HG03342 (cell line): ENCODE measurements around the gene ZFP37.
"Not testable (repeated sequence)": the region's sequence is repeated elsewhere in the genome, so short reads cannot be mapped to it uniquely, and the experiment has no call there.

Experiments used
- ATAC-seq: cut with Tn5 transposase; IDR thresholded peaks from one replicate; pipeline ENCODE4 v1.9.1; 2021; ENCODE audit warnings: mild to moderate bottlenecking, moderate library complexity; ENCODE audit not compliant: unreplicated experiment

The ZFP37 gene

DNA sequence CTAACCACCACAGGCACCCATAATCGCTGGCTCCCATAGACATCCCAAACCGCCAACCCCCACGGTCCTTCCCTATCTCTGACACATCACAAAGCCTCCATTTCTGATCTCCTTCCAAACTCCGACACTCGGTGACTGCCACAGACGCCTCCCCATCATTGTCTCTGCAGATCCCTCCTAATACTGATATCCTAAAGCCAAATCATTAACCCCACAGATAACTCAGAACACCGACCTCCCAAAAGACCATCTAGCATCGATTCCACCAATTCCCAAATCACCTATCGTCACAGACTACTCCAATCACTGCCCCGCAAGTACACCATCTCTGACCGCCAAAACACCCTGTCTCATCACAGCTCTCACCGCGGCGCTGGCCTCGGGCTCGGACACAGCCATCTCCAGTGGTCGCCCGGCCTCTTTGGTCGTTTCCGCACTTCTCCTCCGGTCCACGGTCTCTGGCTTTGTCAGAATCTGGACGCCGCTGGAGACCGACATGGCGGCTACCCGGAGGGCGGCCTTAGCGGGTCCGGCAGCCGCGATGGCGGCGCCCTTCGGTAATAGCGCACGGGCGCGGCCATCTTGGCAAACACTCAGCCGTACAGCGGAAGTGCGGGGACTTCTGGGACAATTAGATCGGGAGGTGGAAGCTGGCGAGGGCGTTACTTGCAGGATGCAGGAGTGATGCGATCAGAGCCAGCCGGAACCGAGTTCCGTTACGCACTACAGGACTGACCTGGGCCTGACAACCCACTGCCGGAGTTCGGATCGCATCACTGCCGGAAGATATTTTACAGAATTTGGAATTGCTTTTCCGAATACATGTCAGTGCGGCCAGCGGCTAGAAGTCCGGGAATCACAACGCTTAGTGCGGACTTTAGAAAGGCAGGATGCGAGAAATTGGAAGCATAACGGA, at the start of gene ZFP37:
ZFP37 (minus strand) TSS at position 534 of the 916 bp plus-strand sequence; CDS start at position 498, 36 bp downstream.
- ATAC-seq = no peak

- not testable (repeated sequence) for ATAC-seq
These were observed 48.8 kb upstream of the ZFP37 start for GRCh38 chr9:113105345-113105744.

GRCh38 chr9:113095561-113095960, 39.0 kb upstream of the ZFP37 start:
- no peak for ATAC-seq

- not testable (repeated sequence) for ATAC-seq
These were observed 33.4 kb upstream of the ZFP37 start for GRCh38 chr9:113089924-113090323.

- not testable (repeated sequence) for ATAC-seq
These were observed 32.6 kb upstream of the ZFP37 start for GRCh38 chr9:113089143-113089505.

DNA sequence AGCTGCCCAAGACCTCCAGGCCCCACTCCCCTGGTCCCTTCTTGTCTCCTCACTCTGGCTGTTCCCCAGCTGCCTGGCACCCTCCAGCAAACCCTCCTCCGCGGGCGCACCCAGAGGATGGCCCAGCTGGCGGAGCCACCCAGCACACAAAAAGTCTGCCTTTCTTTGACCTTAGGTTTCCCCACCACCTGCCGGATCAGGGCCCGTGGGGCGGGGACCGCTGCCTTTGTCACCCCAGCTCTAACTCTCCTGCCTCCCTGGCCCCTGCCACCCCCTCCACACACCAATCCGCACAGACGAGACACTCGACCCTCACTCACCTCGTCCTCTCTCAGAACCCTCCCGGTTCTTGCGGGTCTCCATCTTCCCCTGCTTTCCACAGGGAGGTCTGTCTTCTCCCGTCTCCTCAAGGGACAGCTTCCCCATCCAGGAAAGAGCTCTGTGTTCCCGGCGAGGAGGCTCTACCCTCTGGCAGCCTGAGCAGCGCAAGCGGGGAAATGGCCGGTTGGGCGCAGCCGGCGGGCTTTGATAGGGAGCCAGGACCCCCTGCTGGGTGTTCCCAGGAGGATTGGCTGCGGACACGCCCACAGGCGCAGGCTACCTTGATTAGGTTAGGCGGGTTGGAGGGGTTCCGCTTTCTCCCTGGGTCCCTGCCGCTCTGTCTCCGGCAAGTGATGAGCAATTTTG, 32.1 kb upstream of the ZFP37 start:
- ATAC-seq = not testable (repeated sequence)

DNA sequence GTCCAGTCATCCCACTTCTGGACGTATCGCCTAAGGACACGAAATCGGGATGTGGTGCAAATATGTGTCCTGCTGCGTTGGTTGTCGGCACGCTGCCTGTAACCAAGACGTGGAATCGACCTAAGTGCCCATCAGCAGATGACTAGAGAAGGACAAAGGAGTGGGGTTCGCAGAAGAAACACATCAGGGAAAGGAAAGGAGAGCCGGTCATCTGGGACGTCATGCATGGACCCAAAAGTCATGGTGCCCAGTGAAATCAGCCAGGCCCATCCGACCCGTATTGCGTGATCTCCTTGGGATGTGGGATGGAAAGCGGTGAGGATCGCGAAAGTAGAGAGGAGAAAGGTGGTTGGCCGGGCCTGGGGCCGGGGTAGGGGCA, 6.4 kb upstream of the ZFP37 start:
- ATAC-seq = not testable (repeated sequence)

GRCh38 chr9:113062256-113062931, 5.9 kb upstream of the ZFP37 start:
- not testable (repeated sequence) for ATAC-seq

DNA sequence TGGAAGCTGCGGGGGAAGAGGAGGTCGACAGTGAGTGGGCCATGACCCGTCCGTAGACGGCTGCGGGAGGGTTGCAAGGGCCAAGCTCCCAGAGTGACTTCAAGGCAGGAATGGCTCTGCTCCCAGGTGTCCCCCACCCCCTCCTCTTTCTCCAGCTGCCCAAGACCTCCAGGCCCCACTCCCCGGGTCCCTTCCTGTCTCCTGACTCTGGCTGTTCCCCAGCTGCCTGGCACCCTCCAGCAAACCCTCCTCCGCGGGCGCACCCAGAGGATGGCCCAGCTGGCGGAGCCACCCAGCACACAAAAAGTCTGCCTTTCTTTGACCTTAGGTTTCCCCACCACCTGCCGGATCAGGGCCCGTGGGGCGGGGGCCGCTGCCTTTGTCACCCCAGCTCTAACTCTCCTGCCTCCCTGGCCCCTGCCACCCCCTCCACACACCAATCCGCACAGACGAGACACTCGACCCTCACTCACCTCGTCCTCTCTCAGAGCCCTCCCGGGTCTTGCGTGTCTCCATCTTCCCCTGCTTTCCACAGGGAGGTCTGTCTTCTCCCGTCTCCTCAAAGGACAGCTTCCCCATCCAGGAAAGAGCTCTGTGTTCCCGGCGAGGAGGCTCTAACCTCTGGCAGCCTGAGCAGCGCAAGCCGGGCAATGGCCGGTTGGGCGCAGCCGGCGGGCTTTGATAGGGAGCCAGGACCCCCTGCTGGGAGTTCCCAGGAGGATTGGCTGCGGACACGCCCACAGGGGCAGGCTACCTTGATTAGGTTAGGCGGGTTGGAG, 4.7 kb upstream of the ZFP37 start:
- not testable (repeated sequence) for ATAC-seq

- ATAC-seq = not testable (repeated sequence)
These were observed 3.2 kb upstream of the ZFP37 start for GRCh38 chr9:113059581-113060284.

DNA sequence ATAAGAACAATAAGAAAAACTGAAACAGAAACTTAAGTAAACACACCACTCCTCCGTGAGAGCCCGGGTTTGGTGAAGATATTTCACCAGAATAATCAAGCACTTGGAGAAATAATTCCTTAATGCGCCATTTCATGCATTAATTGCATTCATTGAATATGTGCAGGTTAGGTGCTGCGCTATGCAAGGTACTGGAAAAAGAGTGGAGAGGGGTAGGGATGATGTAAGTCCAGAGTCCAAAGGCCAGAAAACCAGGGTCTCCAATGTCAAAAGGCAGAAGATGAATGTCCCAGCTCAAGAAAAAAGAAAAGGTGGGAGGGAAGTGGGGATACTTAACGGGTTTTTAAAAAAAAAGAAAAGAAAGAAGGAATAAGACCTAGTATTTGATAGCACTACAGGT, 669 bp upstream of the ZFP37 start:
- no peak for ATAC-seq

DNA sequence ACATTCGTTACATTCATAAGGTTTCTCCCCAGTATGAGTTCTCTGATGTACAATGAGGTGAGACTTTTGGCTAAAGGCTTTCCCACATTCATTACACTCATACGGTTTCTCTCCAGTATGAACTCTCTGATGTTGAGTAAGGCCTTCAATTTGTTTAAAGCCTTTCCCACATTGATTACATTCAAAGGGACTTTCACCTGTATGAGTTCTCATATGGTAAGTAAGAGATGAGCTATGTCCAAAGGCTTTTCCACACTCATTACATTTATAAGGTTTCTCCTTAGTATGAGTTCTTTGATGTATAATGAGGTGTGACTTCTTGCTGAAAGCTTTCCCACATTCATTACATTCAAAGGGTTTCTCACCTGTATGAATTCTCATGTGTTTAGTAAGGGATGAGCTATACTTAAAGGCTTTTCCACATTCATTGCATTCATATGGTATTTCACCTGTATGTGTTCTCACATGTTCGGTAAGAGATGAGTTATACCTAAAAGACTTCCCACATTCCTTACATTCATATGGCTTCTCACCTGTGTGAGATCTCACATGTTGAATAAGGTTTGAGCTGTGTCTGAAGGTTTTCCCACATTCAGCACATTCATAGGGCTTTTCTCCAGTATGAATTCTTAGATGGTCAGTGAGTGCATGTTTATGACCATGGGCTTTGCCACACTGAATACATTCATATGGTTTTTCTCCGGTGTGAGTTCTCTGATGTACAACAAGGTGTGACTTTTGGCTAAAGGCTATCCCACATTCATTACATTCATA, 13.5 kb downstream of the ZFP37 start:
- no peak for ATAC-seq

- no peak for ATAC-seq
These were observed 30.3 kb downstream of the ZFP37 start for GRCh38 chr9:113026200-113026599.

GRCh38 chr9:113018247-113018646, 38.3 kb downstream of the ZFP37 start:
- no peak for ATAC-seq

DNA sequence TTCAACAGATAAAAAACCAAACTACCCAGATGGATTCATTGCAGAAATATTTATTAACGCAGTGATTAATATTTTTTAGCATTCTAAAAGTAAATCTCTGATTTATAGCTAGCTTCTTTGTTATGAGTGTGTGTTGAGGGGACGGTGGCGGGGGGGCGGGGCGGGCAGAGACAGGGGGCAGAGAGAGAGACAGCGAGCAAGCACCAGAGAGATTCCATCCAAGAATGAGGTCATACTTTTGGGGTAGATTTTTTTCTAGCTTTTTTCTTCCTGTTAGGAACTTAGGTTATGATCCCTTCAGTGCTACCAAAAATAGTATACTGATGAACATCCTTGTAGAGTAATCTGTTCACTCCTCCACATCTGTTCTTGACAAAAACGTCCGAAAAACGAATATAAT, 44.0 kb downstream of the ZFP37 start:
- no peak for ATAC-seq

DNA sequence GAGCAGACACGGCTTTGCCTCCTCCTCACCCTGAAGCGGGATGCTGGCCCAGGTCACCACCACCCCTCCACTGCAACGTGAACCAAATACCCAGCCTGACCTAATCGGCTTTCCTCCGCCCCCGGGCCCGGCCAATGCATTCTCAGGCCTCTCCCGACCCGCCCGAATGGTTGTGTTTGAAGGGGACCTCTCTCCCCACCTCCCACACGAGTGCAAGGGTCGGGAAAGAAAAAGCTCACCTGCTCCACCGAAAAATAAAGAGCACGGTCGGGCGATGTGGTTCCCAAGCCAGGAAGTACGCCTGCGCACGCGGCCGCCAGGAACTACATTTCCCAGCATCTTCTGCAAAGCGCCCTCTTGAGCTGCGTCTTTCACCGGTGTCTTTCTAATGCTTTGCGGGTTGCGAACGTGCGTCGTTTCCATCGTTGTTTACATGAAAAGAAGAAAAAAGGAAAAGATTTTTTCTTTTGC, 44.6 kb downstream of the ZFP37 start, which contains the start of gene ZNF883:
ZNF883 (minus strand) TSS at position 282 of the 471 bp plus-strand sequence.
- no peak for ATAC-seq

DNA sequence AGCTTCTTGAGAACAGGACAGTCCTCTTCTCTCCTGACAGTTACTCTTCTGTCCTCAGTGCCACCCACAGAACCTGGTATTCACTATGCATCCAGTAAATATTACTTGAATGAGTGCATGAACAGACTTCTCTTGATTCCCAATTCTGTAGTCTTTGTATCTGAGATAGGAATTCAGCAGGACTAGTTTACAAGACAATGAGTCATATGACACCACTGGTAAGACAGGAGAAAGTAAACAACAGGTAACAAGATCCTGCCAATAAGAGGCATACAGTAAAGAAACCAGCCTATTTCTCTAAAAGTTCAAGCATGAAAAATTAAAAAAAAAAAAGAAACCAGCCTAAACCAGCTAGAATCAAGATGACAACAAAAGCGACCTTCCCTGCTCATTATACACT, 50.7 kb downstream of the ZFP37 start:
- ATAC-seq = no peak

- ATAC-seq = no peak
These were observed 59.1 kb downstream of the ZFP37 start for GRCh38 chr9:112997236-112997941.
